Measurements from ENCODE around the gene ARMC10. TPM values are rescaled to one million over a fixed set of nuclear protein-coding genes. Genes with fewer than 3 reads are reported as not detected.
A peak's percentile ranks its signal among the peaks of the same experiment; 100 is the strongest.

ARMC10 gene
- total and polyA plus RNA-seq, 9 of the 15 experiments (the other 6 are each of a cell fraction or from before 2014, with no cell fraction given), result 17.0 to 113 (median 72.6) TPM

DNA sequence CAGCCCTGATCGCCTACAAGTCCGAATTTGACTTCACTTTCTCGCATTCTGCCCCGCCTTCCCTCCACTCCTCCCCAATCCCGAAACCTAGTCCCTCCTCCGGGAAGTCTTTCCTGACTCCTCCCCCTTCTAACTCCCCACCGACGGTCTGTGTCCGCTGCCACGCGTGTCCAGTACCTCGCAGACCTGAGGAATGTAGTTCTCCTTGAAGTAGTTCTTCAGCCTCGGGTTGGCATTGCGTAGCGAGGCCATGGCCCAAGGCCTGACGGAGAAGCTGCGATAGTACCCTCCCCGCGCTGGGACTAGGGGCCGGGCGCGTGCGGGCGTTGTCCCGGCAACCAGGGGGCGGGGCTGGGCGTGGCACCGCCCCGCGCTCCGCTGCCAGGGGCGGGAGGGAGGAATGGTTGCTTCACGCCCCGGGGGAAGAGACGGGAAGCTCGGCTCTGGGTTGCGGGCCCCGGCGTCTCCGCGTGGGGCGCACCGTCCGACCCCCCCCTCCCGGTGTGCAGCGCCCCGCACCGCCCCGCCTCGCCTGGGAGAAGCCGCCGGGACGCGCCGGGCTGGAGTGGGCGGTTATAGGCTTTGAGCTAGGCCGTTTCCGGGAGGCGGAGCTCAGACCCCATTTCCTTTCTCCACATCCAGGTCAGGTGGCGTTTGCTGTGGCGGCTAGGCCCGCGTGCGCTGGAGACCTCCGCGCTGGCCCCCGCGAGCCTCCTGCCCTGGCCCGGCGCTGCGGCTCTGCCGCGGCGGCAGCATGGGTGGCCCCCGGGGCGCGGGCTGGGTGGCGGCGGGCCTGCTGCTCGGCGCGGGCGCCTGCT is at the start of gene ARMC10, which contains the start of gene FBXL13 (continued):
- TF ChIP-seq POLR2B (IDR thresholded peaks at IDR 0.05; ENCODE audit: low read depth, partially characterized antibody), result peak; percentile 1
- no peak for TF ChIP-seq ZNF133 (CRISPR knock-in tag; IDR thresholded peaks at IDR 0.05)
- no peak for TF ChIP-seq ZFP1 (CRISPR knock-in tag; IDR thresholded peaks at IDR 0.05)
- no peak for TF ChIP-seq HMG20B (CRISPR knock-in tag; IDR thresholded peaks at IDR 0.05)
- TF ChIP-seq PTTG1 (tag; IDR thresholded peaks at IDR 0.05; ENCODE audit: low read depth), result no peak
- no peak for TF ChIP-seq NFIX (CRISPR knock-in tag; IDR thresholded peaks at IDR 0.05; ENCODE audit: low read depth)
- no peak; the same call in none of the 2 replicates for TF ChIP-seq BCOR (IDR thresholded peaks at IDR 0.05)
- TF ChIP-seq ZNF75A (CRISPR knock-in tag; IDR thresholded peaks at IDR 0.05), result no peak
- no peak for TF ChIP-seq SNRNP70 (optimal IDR thresholded peaks at IDR 0.05; ENCODE audit: low read depth, low read length)
- TF ChIP-seq ZNF699 (CRISPR knock-in tag; IDR thresholded peaks at IDR 0.05; ENCODE audit: insufficient replicate concordance), result no peak
- TF ChIP-seq, protein P1, sequence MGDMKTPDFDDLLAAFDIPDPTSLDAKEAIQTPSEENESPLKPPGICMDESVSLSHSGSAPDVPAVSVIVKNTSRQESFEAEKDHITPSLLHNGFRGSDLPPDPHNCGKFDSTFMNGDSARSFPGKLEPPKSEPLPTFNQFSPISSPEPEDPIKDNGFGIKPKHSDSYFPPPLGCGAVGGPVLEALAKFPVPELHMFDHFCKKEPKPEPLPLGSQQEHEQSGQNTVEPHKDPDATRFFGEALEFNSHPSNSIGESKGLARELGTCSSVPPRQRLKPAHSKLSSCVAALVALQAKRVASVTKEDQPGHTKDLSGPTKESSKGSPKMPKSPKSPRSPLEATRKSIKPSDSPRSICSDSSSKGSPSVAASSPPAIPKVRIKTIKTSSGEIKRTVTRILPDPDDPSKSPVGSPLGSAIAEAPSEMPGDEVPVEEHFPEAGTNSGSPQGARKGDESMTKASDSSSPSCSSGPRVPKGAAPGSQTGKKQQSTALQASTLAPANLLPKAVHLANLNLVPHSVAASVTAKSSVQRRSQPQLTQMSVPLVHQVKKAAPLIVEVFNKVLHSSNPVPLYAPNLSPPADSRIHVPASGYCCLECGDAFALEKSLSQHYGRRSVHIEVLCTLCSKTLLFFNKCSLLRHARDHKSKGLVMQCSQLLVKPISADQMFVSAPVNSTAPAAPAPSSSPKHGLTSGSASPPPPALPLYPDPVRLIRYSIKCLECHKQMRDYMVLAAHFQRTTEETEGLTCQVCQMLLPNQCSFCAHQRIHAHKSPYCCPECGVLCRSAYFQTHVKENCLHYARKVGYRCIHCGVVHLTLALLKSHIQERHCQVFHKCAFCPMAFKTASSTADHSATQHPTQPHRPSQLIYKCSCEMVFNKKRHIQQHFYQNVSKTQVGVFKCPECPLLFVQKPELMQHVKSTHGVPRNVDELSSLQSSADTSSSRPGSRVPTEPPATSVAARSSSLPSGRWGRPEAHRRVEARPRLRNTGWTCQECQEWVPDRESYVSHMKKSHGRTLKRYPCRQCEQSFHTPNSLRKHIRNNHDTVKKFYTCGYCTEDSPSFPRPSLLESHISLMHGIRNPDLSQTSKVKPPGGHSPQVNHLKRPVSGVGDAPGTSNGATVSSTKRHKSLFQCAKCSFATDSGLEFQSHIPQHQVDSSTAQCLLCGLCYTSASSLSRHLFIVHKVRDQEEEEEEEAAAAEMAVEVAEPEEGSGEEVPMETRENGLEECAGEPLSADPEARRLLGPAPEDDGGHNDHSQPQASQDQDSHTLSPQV (IDR thresholded peaks at IDR 0.05), result 0 out of 2 replicates have a peak, but pooled peaks have one; percentile 52
- TF ChIP-seq, protein P2, sequence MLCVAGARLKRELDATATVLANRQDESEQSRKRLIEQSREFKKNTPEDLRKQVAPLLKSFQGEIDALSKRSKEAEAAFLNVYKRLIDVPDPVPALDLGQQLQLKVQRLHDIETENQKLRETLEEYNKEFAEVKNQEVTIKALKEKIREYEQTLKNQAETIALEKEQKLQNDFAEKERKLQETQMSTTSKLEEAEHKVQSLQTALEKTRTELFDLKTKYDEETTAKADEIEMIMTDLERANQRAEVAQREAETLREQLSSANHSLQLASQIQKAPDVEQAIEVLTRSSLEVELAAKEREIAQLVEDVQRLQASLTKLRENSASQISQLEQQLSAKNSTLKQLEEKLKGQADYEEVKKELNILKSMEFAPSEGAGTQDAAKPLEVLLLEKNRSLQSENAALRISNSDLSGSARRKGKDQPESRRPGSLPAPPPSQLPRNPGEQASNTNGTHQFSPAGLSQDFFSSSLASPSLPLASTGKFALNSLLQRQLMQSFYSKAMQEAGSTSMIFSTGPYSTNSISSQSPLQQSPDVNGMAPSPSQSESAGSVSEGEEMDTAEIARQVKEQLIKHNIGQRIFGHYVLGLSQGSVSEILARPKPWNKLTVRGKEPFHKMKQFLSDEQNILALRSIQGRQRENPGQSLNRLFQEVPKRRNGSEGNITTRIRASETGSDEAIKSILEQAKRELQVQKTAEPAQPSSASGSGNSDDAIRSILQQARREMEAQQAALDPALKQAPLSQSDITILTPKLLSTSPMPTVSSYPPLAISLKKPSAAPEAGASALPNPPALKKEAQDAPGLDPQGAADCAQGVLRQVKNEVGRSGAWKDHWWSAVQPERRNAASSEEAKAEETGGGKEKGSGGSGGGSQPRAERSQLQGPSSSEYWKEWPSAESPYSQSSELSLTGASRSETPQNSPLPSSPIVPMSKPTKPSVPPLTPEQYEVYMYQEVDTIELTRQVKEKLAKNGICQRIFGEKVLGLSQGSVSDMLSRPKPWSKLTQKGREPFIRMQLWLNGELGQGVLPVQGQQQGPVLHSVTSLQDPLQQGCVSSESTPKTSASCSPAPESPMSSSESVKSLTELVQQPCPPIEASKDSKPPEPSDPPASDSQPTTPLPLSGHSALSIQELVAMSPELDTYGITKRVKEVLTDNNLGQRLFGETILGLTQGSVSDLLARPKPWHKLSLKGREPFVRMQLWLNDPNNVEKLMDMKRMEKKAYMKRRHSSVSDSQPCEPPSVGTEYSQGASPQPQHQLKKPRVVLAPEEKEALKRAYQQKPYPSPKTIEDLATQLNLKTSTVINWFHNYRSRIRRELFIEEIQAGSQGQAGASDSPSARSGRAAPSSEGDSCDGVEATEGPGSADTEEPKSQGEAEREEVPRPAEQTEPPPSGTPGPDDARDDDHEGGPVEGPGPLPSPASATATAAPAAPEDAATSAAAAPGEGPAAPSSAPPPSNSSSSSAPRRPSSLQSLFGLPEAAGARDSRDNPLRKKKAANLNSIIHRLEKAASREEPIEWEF (CRISPR knock-in tag; IDR thresholded peaks at IDR 0.05), result no peak
- TF ChIP-seq MCM3 (IDR thresholded peaks at IDR 0.05), result no peak
- no peak for TF ChIP-seq KDM1A (IDR thresholded peaks at IDR 0.05)

Measured in K562 (cell line).